ENCODE measurements around the gene PGS1.

The PGS1 gene

DNA sequence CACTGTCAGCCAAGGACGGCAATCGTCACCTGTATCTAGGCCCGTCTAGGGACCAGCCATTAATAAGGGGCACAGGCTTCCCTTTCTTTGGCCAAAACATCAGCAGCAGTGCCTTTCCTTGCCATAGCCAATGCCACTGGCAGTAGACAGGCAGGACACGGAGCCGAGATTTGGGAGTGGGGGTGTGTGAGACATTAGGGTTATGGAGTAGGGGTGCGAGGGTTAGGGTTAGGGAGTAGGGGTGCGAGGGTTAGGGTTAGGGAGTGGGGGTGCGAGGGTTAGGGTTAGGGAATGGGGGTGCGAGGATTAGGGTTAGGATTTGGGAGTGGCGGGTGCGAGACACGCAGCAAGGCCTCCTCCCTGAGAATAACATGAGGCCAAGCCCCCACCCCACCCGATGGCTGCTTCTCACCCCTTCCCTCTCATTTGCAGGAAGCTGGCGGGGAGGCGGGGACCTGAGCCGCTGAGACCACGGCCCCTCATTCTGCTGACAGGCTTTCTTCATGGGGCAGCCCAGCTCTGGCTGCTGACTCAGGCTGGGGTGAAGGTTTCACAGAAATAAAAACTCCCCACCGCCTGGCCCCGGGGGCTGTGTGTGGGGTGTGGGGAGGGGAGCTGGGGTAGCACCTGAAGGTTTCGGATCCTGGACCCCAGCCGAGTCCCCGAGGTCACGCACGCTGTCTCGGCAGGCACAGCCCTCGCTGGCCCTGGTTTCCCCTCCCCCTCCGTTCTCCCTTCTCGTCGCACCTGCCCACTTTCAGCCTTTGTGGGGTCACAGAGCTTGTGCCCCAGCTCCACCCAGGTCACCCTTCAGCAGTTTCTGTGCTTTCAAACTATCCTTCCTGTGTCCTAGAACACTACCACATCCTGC, 93.8 kb downstream of the PGS1 start:
- no peak for DNase-seq (ENCODE audit: low read depth in 2 of 3, low spot score in 1 of 3)

DNA sequence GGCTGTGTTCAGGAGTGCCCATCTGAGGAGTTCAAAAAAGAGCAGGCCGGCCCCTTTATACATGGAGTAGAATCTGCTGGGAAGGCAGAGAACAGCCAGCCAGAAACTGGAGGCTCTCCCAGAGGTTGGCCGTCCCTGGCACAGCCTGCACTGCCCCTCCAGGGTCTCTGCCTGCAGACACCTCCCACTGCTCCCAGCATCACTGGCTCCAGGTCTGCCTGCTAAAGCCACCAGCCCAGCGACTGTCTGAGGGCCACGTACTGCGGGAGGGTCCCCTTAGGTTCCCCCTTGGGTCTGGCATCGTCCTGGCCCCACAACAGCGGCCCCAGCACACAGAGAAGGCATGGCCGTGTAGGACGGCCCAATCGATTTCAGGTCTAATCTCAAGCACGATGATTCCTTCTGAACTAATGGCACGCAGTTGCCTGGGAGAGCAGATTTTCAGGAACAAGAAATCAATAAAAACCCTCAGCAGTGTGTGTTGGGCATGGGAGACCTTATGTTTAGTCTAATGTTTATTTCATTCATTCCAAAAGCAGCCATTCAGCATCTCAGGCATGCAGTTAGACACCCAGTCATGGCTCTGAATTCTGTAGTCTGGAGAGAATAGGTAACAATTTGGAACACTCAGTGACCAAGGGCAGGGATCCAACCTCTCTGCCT, 95.6 kb downstream of the PGS1 start:
- no peak for DNase-seq (ENCODE audit: low read depth in 2 of 3, low spot score in 1 of 3)
